WERI-Rb-1 (cell line): ENCODE data around the gene CTSD.
A peak's percentile ranks its signal among the peaks of the same experiment; 100 is the strongest.

Source experiments
- DNase-seq: peaks from one replicate; pipeline ENCODE4 v3.0.0-alpha.2; 2020
- H3K27ac ChIP-seq: fragments of 250-450 bp; sonication (Bioruptor Pico); 2 replicates; pipeline ENCODE4 v1.5.1; 2020; ENCODE audit warnings: mild to moderate bottlenecking, moderate library complexity
- H3K27me3 ChIP-seq: fragments of 250-450 bp; sonication (Bioruptor Pico); 2 replicates; pipeline ENCODE4 v1.5.1; 2021; ENCODE audit warnings: mild to moderate bottlenecking, low read depth, moderate library complexity; ENCODE audit not compliant: insufficient read depth, severe bottlenecking
- H3K36me3 ChIP-seq: fragments of 250-450 bp; sonication (Bioruptor Pico); 2 replicates; pipeline ENCODE4 v1.5.1; 2020; ENCODE audit warnings: mild to moderate bottlenecking, moderate library complexity
- H3K4me3 ChIP-seq: 2 replicates; pipeline ENCODE4 v1.5.1; 2011; ENCODE audit warnings: low read depth, mild to moderate bottlenecking, control low read depth, low read length
- H3K9me3 ChIP-seq: fragments of 250-450 bp; sonication (Bioruptor Pico); 2 replicates; pipeline ENCODE4 v1.5.1; 2021; ENCODE audit warnings: mild to moderate bottlenecking, moderate library complexity; ENCODE audit not compliant: severe bottlenecking
- TF ChIP-seq, protein P1 (sequence below): IDR thresholded peaks from 2 replicates; pipeline ENCODE4 v1.5.1; 2011; ENCODE audit warnings: low read depth, mild to moderate bottlenecking, control low read depth, inconsistent platforms, low read length

CTSD gene

DNA sequence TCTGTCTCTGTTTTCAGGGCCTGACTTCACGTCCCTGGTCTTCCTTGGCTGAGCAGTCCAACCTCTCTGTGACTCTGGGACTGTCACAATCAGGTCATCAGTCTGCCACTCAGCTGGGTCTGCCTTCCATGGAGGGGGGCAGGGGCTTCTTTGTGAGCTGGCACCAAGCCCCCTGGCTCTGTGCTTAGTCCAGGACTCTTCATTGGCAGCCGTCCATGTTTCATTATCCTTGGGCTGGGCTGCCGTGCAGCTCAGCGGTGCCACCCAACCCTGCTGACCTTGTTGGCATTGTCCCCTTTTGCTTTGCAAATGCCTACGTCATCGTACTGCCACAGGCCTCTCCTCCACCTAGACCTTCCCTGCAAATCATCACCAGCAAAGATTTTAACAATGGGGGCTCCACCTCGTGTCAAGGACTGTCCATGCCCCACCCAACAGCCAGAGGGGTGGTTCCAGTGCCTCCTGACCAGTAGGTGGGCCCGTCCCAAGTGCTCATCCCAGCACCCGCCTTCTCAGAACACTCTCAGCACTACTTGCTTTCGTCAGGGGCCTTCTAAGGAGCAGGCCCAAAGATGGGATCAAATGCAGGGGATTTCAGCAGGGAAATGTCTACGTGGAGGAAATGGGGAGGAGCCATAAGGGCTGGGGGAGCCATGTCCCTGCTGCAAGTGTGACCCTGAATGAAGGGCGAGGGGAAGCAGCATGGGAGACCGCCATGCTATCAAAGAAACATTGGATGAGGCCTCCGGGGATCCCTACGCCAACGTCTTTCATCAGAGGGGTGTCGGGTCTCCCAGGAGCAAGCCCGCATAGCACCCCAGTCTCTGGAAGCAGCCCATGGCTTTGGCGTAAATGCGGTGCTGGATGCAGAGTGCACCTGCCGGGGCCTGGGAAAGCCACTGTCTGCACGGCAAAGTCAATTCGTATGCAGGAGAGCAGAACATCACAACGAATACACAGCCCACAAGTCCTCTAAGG is 48.5 kb downstream of the CTSD start:
- no peak for DNase-seq
- Histone ChIP-seq H3K9me3 (peaks cover 2% of the 10 kb centered on the region), H3K36me3 (no peaks in the 10 kb centered on the region), H3K27ac (no peak overlapping the region), H3K27me3 (peaks cover 96% of the 10 kb centered on the region), H3K4me3 (no peak overlapping the region)
- TF ChIP-seq, protein P1, sequence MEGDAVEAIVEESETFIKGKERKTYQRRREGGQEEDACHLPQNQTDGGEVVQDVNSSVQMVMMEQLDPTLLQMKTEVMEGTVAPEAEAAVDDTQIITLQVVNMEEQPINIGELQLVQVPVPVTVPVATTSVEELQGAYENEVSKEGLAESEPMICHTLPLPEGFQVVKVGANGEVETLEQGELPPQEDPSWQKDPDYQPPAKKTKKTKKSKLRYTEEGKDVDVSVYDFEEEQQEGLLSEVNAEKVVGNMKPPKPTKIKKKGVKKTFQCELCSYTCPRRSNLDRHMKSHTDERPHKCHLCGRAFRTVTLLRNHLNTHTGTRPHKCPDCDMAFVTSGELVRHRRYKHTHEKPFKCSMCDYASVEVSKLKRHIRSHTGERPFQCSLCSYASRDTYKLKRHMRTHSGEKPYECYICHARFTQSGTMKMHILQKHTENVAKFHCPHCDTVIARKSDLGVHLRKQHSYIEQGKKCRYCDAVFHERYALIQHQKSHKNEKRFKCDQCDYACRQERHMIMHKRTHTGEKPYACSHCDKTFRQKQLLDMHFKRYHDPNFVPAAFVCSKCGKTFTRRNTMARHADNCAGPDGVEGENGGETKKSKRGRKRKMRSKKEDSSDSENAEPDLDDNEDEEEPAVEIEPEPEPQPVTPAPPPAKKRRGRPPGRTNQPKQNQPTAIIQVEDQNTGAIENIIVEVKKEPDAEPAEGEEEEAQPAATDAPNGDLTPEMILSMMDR, result no peak

DNA sequence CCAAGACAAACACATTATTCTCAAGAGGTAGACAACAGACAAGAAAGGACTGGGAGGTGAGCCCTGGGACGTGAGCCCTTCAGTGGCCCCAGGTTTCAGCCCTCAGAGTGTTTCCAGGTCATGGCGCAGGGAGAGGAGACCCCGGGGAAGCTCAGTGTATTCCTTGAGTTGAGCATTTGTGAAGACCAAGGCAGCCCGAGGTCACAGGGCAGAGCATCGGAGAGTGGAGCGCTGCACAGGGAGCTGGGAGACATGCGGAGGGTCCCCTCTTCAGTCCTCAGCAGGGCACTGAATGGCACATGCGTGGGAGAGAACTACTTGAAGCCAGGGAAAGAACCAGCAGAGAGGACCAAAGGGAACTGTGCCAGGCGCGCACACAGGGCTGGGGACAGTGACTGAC is 55.0 kb downstream of the CTSD start:
- Histone ChIP-seq H3K36me3 (no peaks in the 10 kb centered on the region), H3K9me3 (peaks cover 5% of the 10 kb centered on the region), H3K4me3 (no peak overlapping the region), H3K27ac (no peak overlapping the region), H3K27me3 (peaks cover 88% of the 10 kb centered on the region)
- TF ChIP-seq, protein P1, result no peak
- DNase-seq, result no peak

DNA sequence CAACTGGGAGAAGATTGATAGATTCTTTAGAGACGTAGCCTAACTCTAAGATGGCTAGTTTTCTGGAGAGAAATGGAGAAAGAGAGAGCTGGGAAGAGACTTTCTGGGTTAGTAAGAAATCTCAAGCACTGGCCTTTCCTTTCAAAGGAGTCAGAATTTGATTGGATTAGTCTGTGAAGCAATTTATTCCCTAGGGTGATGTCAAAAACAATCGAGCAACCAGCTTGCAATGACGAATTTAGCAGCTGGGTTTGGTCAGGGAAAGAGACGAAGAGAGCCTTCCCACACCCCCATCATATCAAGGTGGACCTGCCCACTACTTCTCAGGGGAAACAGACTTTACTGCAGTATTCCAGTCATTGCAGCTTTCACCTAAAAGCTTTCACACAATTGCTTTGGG is 56.0 kb downstream of the CTSD start:
- Histone ChIP-seq H3K9me3 (peaks cover 5% of the 10 kb centered on the region), H3K27ac (no peak overlapping the region), H3K36me3 (no peaks in the 10 kb centered on the region)

DNA sequence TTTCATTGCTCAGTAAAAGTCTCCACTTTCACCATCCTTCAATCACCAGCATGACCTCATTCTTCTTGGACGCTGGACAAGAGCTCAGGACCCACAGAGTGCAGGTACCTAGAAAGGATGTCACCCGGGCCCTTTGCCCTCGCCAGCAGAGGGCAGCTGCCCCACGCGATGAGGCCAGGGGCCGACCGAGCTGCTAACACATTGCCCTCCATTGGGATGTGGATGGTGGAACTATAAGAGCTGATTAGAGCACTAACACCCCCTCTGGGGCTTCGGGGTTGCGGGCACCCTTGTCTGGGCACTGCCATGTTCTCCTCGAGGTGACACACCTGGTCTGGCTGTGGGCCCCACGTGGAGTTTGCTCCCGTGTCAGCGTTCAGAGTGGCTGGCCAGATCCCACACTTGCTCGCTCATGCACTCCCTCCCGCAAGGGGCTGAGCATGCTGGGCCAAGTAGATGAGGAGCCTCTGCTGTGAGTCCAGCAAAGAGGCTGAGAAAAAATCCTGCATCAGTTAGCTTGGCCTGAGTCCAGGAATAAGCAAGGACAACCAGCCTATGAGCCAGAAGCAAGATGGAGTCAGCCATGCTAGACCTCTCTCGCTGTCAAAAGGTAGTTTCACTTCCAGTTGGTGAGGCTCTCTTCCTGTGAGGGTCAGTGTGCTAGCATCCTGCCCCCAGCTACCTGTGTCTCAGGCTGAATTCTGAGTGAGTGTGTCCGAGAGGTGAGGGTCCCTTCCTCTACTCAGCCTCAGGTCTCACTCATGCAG is 56.9 kb downstream of the CTSD start:
- no peak for DNase-seq
- Histone ChIP-seq H3K36me3 (no peaks in the 10 kb centered on the region), H3K4me3 (no peak overlapping the region), H3K9me3 (peaks cover 5% of the 10 kb centered on the region), H3K27ac (no peak overlapping the region), H3K27me3 (peaks cover 93% of the 10 kb centered on the region)
- TF ChIP-seq, protein P1, result peak; percentile 39; the same call in 1 of the 2 replicates

More for the DNA sequence above, 56.0 kb downstream of the CTSD start:
- Histone ChIP-seq H3K27me3 (peaks cover 93% of the 10 kb centered on the region), H3K4me3 (no peak overlapping the region)
- TF ChIP-seq, protein P1, result no peak
- DNase-seq, result no peak

DNA sequence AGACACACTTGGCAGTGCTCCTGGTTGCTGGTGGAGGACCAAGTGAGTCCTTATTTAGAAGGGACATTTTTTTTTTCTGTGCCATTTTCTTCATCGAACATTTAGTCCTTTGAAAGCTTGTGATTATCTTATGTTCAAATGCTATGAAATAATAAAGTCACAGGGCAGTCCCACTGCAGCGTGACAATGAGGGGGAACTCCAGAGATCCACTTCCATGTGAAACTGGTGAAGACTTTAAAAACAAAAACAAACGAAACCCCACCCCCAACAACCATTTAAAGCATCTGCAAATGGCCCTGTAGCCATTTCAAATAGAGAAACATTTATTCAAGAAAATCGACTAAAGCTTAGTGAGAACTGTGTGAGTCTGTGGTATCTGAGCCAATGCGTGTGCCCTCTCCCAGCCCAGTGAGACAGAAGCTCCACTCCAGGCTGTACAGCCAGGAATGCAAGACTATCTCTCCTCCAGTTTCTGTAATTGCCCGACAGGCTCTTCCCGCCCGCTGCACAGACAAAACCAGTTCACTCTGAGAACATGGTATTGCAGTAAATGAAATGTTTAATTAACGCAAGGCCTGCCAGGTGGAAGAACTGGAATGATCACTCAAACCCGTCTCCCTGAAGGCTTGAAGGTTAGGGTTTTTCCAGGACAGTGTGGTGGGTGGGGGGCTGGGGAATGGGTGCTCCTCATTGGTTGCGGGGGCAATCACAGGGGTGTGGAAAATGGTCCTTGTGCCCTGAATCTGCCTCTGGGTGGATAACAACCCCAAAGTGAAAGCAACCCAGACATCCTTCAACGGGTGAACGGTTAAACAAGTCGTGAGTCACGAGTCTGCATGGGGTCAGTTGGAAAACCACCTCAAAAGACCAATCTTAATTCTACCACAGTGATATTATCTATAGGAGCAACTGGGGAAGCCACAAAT is 58.3 kb downstream of the CTSD start:
- DNase-seq, result no peak
- peaks cover 93% of the 10 kb centered on the region for H3K27me3 ChIP-seq
- H3K36me3 ChIP-seq, result no peaks in the 10 kb centered on the region
- H3K9me3 ChIP-seq, result peaks cover 5% of the 10 kb centered on the region
- no peak overlapping the region for H3K27ac ChIP-seq
- H3K4me3 ChIP-seq, result no peak overlapping the region
- TF ChIP-seq, protein P1, result no peak
